ENCODE measurements around the gene C16orf78. TPM values are rescaled to one million over a fixed set of nuclear protein-coding genes. Genes with fewer than 3 reads are reported as not detected.

The C16orf78 gene
- total RNA-seq, 1 donor from 2014 or later: not detected

DNA sequence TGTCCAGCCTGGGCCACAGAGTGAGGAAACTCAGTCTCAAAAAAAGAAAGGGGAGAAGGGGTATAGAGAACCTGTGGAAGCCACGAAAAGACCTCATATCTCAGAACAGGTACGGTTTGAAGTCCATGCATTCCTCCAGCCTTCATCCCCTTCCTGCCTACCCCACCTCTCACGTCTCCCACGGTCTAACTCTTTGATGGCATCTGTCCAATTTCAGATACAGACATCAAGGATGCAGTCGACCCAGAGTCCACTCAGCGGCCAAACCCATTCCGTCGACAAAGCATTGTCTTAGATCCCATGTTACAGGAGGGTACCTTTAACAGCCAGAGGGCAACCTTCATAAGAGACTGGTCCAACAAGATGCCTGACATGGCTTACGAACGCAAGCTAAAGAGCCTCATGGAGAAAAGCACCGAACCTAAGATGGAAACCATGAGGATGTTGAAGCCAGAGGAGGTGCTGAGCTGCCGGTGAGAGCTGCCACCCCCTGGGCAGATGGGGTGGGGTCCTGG, 22.7 kb downstream of the C16orf78 start:
- no peak overlapping the region for H3K27ac Mint-ChIP-seq (ENCODE audit: unreplicated experiment)
- H3K4me3 Mint-ChIP-seq (ENCODE audit: unreplicated experiment): no peak overlapping the region
- TF ChIP-seq, protein P1, sequence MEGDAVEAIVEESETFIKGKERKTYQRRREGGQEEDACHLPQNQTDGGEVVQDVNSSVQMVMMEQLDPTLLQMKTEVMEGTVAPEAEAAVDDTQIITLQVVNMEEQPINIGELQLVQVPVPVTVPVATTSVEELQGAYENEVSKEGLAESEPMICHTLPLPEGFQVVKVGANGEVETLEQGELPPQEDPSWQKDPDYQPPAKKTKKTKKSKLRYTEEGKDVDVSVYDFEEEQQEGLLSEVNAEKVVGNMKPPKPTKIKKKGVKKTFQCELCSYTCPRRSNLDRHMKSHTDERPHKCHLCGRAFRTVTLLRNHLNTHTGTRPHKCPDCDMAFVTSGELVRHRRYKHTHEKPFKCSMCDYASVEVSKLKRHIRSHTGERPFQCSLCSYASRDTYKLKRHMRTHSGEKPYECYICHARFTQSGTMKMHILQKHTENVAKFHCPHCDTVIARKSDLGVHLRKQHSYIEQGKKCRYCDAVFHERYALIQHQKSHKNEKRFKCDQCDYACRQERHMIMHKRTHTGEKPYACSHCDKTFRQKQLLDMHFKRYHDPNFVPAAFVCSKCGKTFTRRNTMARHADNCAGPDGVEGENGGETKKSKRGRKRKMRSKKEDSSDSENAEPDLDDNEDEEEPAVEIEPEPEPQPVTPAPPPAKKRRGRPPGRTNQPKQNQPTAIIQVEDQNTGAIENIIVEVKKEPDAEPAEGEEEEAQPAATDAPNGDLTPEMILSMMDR (IDR thresholded peaks at IDR 0.05): no peak
- H3K27me3 Mint-ChIP-seq (ENCODE audit: low read depth): peaks cover 48% of the 10 kb centered on the region
- H3K4me1 Mint-ChIP-seq (ENCODE audit: low read depth): no peaks in the 10 kb centered on the region
- no peaks in the 10 kb centered on the region for H3K9me3 Mint-ChIP-seq (ENCODE audit: low read depth)
- no peaks in the 10 kb centered on the region for H3K36me3 Mint-ChIP-seq (ENCODE audit: low read depth)
- DNase-seq (ENCODE audit: low spot score): no peak

GRCh38 chr16:49398761-49399160, 25.2 kb downstream of the C16orf78 start:
- H3K9me3 Mint-ChIP-seq (ENCODE audit: low read depth): peaks cover 7% of the 10 kb centered on the region
- H3K4me1 Mint-ChIP-seq (ENCODE audit: low read depth): no peaks in the 10 kb centered on the region
- peaks cover 34% of the 10 kb centered on the region for H3K27me3 Mint-ChIP-seq (ENCODE audit: low read depth)
- no peak overlapping the region for H3K4me3 Mint-ChIP-seq (ENCODE audit: unreplicated experiment)
- TF ChIP-seq, protein P1 (IDR thresholded peaks at IDR 0.05): no peak
- DNase-seq (ENCODE audit: low spot score): no peak
- peaks cover 2% of the 10 kb centered on the region for H3K36me3 Mint-ChIP-seq (ENCODE audit: low read depth)
- no peak overlapping the region for H3K27ac Mint-ChIP-seq (ENCODE audit: unreplicated experiment)

DNA sequence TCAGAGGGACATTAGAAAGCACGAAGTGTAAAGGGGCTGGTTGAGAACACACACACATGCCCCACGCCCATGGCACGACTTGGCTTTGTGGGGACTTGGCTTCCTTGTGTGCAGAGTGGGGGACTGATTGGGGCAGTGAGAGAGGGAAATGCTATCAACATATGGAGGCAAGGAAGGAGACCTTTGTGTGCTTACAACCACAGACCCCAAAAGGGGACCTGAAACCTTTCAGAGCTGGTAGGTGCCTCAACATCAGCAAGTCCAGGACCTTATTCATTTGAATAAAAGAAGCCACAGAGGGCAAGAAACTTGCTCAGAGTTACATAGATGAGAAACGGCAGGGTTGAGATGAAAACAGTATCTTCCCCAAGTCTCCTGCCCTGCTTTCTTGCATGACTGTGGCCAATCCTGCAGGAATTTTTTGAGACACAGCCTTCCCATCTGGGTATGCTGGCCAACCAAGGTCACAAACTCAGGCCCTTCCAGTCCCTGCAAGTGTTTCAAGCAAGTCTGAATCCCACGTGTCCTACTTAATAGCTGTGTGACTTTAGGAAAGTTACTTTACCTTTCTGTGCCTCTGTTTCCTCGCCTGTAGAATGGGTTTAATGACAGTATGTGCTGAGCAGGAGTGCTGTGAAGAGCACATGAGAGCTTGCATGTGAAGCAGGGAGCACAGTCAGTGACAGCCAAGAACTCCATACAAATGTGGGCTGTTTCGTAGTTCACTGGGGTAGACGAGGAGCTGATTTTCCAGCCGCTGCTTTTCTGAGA, 26.2 kb downstream of the C16orf78 start:
- H3K27ac Mint-ChIP-seq (ENCODE audit: unreplicated experiment): no peak overlapping the region
- peaks cover 10% of the 10 kb centered on the region for H3K9me3 Mint-ChIP-seq (ENCODE audit: low read depth)
- no peak for DNase-seq (ENCODE audit: low spot score)
- no peak overlapping the region for H3K4me3 Mint-ChIP-seq (ENCODE audit: unreplicated experiment)
- H3K27me3 Mint-ChIP-seq (ENCODE audit: low read depth): peaks cover 40% of the 10 kb centered on the region
- TF ChIP-seq, protein P1 (IDR thresholded peaks at IDR 0.05): no peak
- H3K4me1 Mint-ChIP-seq (ENCODE audit: low read depth): no peaks in the 10 kb centered on the region
- H3K36me3 Mint-ChIP-seq (ENCODE audit: low read depth): peaks cover 2% of the 10 kb centered on the region

DNA sequence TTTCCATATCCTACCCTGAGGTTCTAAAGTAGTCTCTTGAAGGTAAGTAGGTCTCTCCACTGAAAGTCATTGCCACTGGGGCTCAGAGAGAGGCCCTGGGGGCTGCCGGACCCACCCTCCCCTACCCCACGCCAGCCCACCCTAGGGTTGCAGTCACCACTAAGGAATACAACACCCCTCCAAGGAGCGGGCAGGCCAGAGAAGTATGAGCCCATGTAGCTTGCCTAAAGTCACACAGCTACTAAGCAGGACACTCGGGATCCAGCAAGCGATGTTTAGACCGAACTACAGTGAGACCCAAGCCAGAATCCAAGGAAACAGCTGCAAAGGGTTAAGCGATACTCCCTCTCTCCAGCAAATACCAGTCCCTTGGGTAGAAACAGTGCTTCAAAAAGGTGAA, 27.0 kb downstream of the C16orf78 start:
- Mint-ChIP-seq H3K27me3 (ENCODE audit: low read depth) (peaks cover 41% of the 10 kb centered on the region), H3K27ac (ENCODE audit: unreplicated experiment) (no peak overlapping the region), H3K9me3 (ENCODE audit: low read depth) (peaks cover 10% of the 10 kb centered on the region), H3K4me3 (ENCODE audit: unreplicated experiment) (no peak overlapping the region), H3K4me1 (ENCODE audit: low read depth) (no peaks in the 10 kb centered on the region), H3K36me3 (ENCODE audit: low read depth) (peaks cover 2% of the 10 kb centered on the region)
- DNase-seq (ENCODE audit: low spot score): no peak
- TF ChIP-seq, protein P1 (IDR thresholded peaks at IDR 0.05): no peak

- Mint-ChIP-seq H3K27me3 (ENCODE audit: low read depth) (peaks cover 18% of the 10 kb centered on the region), H3K4me3 (ENCODE audit: unreplicated experiment) (no peak overlapping the region), H3K4me1 (ENCODE audit: low read depth) (peaks cover 5% of the 10 kb centered on the region), H3K36me3 (ENCODE audit: low read depth) (peaks cover 2% of the 10 kb centered on the region), H3K27ac (ENCODE audit: unreplicated experiment) (no peak overlapping the region), H3K9me3 (ENCODE audit: low read depth) (peaks cover 10% of the 10 kb centered on the region)
- TF ChIP-seq, protein P1 (IDR thresholded peaks at IDR 0.05): no peak
- DNase-seq (ENCODE audit: low spot score): no peak
Measured at GRCh38 chr16:49405123-49405522, 31.5 kb downstream of the C16orf78 start.

All from chondrocyte (in vitro differentiated cells).